IMR-90 (cell line): ENCODE data around the gene WWC2. TPM values are rescaled to one million over a fixed set of nuclear protein-coding genes. Genes with fewer than 3 reads are reported as not detected.

Experiments used
- ATAC-seq: fragments of 200-7000 bp; cut with Tn5 transposase; 2 replicates; pipeline ENCODE4 v1.9.1; 2020; ENCODE audit warnings: low read depth, mild to moderate bottlenecking, moderate library complexity
- BruUV-seq: library from RNA; stranded (reverse); fragments of 400-500 nt; replicated peaks from 2 replicates; lab custom pipeline; 2021; lab: Mats Ljungman, UMichigan
- CTCF ChIA-PET: fragments of 300-600 bp; formaldehyde crosslinking; extraction: SDS; loops from one replicate; lab custom pipeline; 2021; ENCODE audit warnings: antibody characterized with exemption; lab: Yijun Ruan, JAX
- POLR2A ChIA-PET: fragments of 300-600 bp; sonication (Branson Sonifier 250); formaldehyde crosslinking; loops from one replicate; lab custom pipeline; 2022; ENCODE audit warnings: antibody characterized with exemption; ENCODE audit not compliant: unreplicated experiment; lab: Charles Lee
- DNase-seq: peaks from one replicate; pipeline ENCODE4 v3.0.0; 2013
- H2AFZ ChIP-seq: replicated peaks from 2 replicates; pipeline ENCODE3; 2013; ENCODE audit warnings: low read length, mild to moderate bottlenecking; ENCODE audit not compliant: poor library complexity
- H2AK5ac ChIP-seq: 2 replicates; pipeline ENCODE4 v1.6.1; 2013; ENCODE audit warnings: low read depth, low read length, inconsistent platforms
- H2AK9ac ChIP-seq: replicated peaks from 2 replicates; pipeline ENCODE3; 2013; ENCODE audit warnings: mild to moderate bottlenecking, low read depth, low read length, moderate library complexity; ENCODE audit not compliant: poor library complexity
- H2BK120ac ChIP-seq: 2 replicates; pipeline ENCODE4 v1.6.1; 2013; ENCODE audit warnings: low read depth, low read length, inconsistent platforms
- H2BK15ac ChIP-seq: 3 replicates; pipeline ENCODE4 v1.6.1; 2013; ENCODE audit warnings: low read depth, low read length, inconsistent platforms
- H2BK20ac ChIP-seq: 2 replicates; pipeline ENCODE4 v1.6.1; 2013; ENCODE audit warnings: low read depth, mild to moderate bottlenecking, inconsistent platforms, low read length, moderate library complexity
- H2BK5ac ChIP-seq: 2 replicates; pipeline ENCODE4 v1.6.1; 2013; ENCODE audit warnings: mild to moderate bottlenecking, low read depth, low read length, inconsistent platforms; ENCODE audit not compliant: poor library complexity, severe bottlenecking
- H3K14ac ChIP-seq: replicated peaks from 2 replicates; pipeline ENCODE4 v1.6.1; 2013; ENCODE audit warnings: low read depth, low read length, inconsistent platforms
- H3K18ac ChIP-seq: 2 replicates; pipeline ENCODE4 v1.6.1; 2013; ENCODE audit warnings: low read depth, low read length, control low read depth
- H3K23ac ChIP-seq: 2 replicates; pipeline ENCODE4 v1.6.1; 2013; ENCODE audit warnings: low read depth, low read length, inconsistent platforms
- H3K27ac ChIP-seq: 2 replicates; pipeline ENCODE4 v1.5.1; 2013; ENCODE audit warnings: mild to moderate bottlenecking, control low read depth, low read length; ENCODE audit not compliant: insufficient read depth
- H3K27me3 ChIP-seq: 2 replicates; pipeline ENCODE4 v1.6.1; 2013; ENCODE audit warnings: low read length; ENCODE audit not compliant: control insufficient read depth, insufficient read depth
- H3K36me3 ChIP-seq: 2 replicates; pipeline ENCODE4 v1.6.1; 2013; ENCODE audit warnings: low read length, mixed read lengths; ENCODE audit not compliant: control insufficient read depth, insufficient read depth
- H3K4ac ChIP-seq: 2 replicates; pipeline ENCODE4 v1.6.1; 2013; ENCODE audit warnings: low read depth, low read length, inconsistent platforms
- H3K4me1 ChIP-seq: 2 replicates; pipeline ENCODE4 v1.6.1; 2013; ENCODE audit warnings: low read length, mixed read lengths; ENCODE audit not compliant: control insufficient read depth, insufficient read depth
- H3K4me2 ChIP-seq: 2 replicates; pipeline ENCODE4 v1.6.1; 2013; ENCODE audit warnings: low read depth, mild to moderate bottlenecking, control low read depth, low read length, moderate library complexity
- H3K4me3 ChIP-seq: 2 replicates; pipeline ENCODE4 v1.5.1; 2013; ENCODE audit warnings: low read depth, mild to moderate bottlenecking, control low read depth, low read length, moderate library complexity; ENCODE audit not compliant: insufficient read depth
- H3K56ac ChIP-seq: 2 replicates; pipeline ENCODE4 v1.6.1; 2013; ENCODE audit warnings: low read length, inconsistent platforms; ENCODE audit not compliant: insufficient read depth; ENCODE audit errors: extremely low read depth
- H3K79me1 ChIP-seq, 2 experiments: 2 replicates each; pipeline ENCODE4 v1.6.1; 2013; ENCODE audit warnings: low read length in 2 of 2, inconsistent platforms in 1 of 2, low read depth in 1 of 2
- H3K9ac ChIP-seq: 2 replicates; pipeline ENCODE4 v1.6.1; 2013; ENCODE audit warnings: low read depth, low read length, control low read depth
- H3K9me1 ChIP-seq: 2 replicates; pipeline ENCODE4 v1.6.1; 2013; ENCODE audit warnings: low read length, inconsistent platforms; ENCODE audit not compliant: insufficient read depth
- H3K9me3 ChIP-seq: 2 replicates; pipeline ENCODE4 v1.6.1; 2013; ENCODE audit warnings: low read length; ENCODE audit not compliant: control insufficient read depth, insufficient read depth
- H4K20me1 ChIP-seq: 2 replicates; pipeline ENCODE4 v1.6.1; 2013; ENCODE audit warnings: low read length, inconsistent platforms; ENCODE audit not compliant: insufficient read depth
- H4K5ac ChIP-seq: 2 replicates; pipeline ENCODE4 v1.6.1; 2013; ENCODE audit warnings: mild to moderate bottlenecking, low read depth, low read length, control low read depth
- H4K8ac ChIP-seq, 2 experiments: 2 replicates each; pipeline ENCODE4 v1.6.1; 2013; ENCODE audit warnings: low read depth in 2 of 2, low read length in 2 of 2, control low read depth in 1 of 2, inconsistent platforms in 1 of 2
- H4K91ac ChIP-seq: 2 replicates; pipeline ENCODE4 v1.6.1; 2013; ENCODE audit warnings: low read depth, low read length, inconsistent platforms; ENCODE audit not compliant: insufficient read depth
- CEBPB ChIP-seq: IDR thresholded peaks from 2 replicates; pipeline ENCODE4 v1.6.1; 2012; ENCODE audit warnings: low read depth, low read length, improper control_type of control experiment
- CTCF ChIP-seq: conservative IDR thresholded peaks from 2 replicates; pipeline ENCODE4 v1.5.1; 2012; ENCODE audit warnings: mild to moderate bottlenecking, low read depth, low read length, improper control_type of control experiment
- FOS ChIP-seq: fragments of 150-350 bp; IDR thresholded peaks from 2 replicates; pipeline ENCODE4 v1.6.1; 2016; ENCODE audit warnings: low read depth, low read length
- POLR2A ChIP-seq: IDR thresholded peaks from 2 replicates; pipeline ENCODE4 v1.6.1; 2012; ENCODE audit warnings: mild to moderate bottlenecking, low read depth, low read length
- RCOR1 ChIP-seq: IDR thresholded peaks from 2 replicates; pipeline ENCODE4 v1.6.1; 2012; ENCODE audit warnings: mild to moderate bottlenecking, low read length, improper control_type of control experiment; ENCODE audit not compliant: insufficient replicate concordance
- RFX5 ChIP-seq: IDR thresholded peaks from 2 replicates; pipeline ENCODE4 v1.8.0; 2012; ENCODE audit warnings: low read depth, mild to moderate bottlenecking, low read length, moderate library complexity
- USF2 ChIP-seq: fragments of 150-350 bp; IDR thresholded peaks from 2 replicates; pipeline ENCODE4 v1.6.1; 2017; ENCODE audit warnings: mild to moderate bottlenecking, antibody characterized with exemption, low read length, low read depth
- WGBS, 2 experiments: methylation state at CpG; one replicate each; pipeline versions ENCODE4 v1.1.5 to v1.1.7; 2013; ENCODE audit warnings: missing lambda C conversion rate in 2 of 2; ENCODE audit not compliant: insufficient read length in 1 of 2; ENCODE audit errors: extremely low coverage in 2 of 2; 5-methylcytosine and 5-hydroxymethylcytosine counted together
- dilution Hi-C: fragments of 300-500 bp; cut with HindIII; formaldehyde crosslinking; loops from one replicate; pipeline ENCODE4 v1.14.3; 2018; ENCODE audit warnings: low sequenced_read_pairs; ENCODE audit not compliant: unreplicated experiment
- in situ Hi-C: fragments of 300-500 bp; cut with MboI; formaldehyde crosslinking; loops from 3 replicates; pipeline ENCODE4 v1.14.3; 2019; ENCODE audit warnings: low sequenced_read_pairs, inconsistent platforms, mixed read lengths
- intact Hi-C: fragments of 100-400 bp; cut with micrococcal nuclease; formaldehyde crosslinking; loops from 2 replicates; pipeline ENCODE4 v1.10.0; 2022
- polyA plus RNA-seq, 3 experiments: library from polyadenylated mRNA; depleted of rRNA; stranded (reverse); fragments of >200 nt; gene quantifications; 2 replicates each; pipeline ENCODE4 v1.2.3, GENCODE V29; 2012; ENCODE audit warnings: low replicate concordance in 1 of 3
- total RNA-seq: library from RNA; depleted of rRNA; stranded (reverse); fragments of >200 nt; gene quantifications from 2 replicates; pipeline ENCODE4 v1.2.3, GENCODE V29; 2012

The WWC2 gene
- total and polyA plus RNA-seq, 2 of the 4 experiments (the other 2 are of a cell fraction): 26.6 to 27.4 TPM

- BruUV-seq: no TSS peak
- Histone ChIP-seq H3K4me2 (no peak overlapping the region), H3K27ac (no peak overlapping the region), H3K9ac (no peak overlapping the region), H3K9me1 (no peaks in the 10 kb centered on the region), H3K36me3 (no peaks in the 10 kb centered on the region), H2AK9ac (no peak overlapping the region), H2AK5ac (no peak overlapping the region), H3K79me1 (peaks cover 0 to 14% of the 10 kb centered on the region in 2 experiments; a peak in 2 of 4 replicates), H3K14ac (no peak overlapping the region), H4K20me1 (no peaks in the 10 kb centered on the region), H2BK15ac (no peak overlapping the region), H3K4me1 (no peaks in the 10 kb centered on the region), H2BK5ac (no peak overlapping the region), H3K18ac (no peak overlapping the region), H3K56ac (no peak overlapping the region), H3K4ac (no peak overlapping the region), H3K4me3 (no peak overlapping the region), H4K5ac (no peak overlapping the region), H3K27me3 (no peaks in the 10 kb centered on the region), H2BK20ac (no peak overlapping the region), H2BK120ac (no peak overlapping the region), H2AFZ (no peak overlapping the region), H4K8ac (no peak overlapping the region), H4K91ac (no peak overlapping the region), H3K9me3 (no peaks in the 10 kb centered on the region), H3K23ac (no peak overlapping the region)
- no peak for TF ChIP-seq POLR2A
- no peak for TF ChIP-seq CTCF
- no peak for TF ChIP-seq USF2
- TF ChIP-seq CEBPB: no peak
- no peak for TF ChIP-seq RCOR1
- TF ChIP-seq FOS: no peak
- no peak for TF ChIP-seq RFX5
- DNase-seq: no peak
- ChIA-PET CTCF (no interaction called here), POLR2A (no interaction called here)
- intact Hi-C loops: no loop called here
- WGBS, 2 experiments: no CpG with 5 or more reads among the region's 4 CpGs
- in situ Hi-C loops: no loop called here
- ATAC-seq: no peak
- dilution Hi-C loops: no loop called here
Measured at GRCh38 chr4:183220236-183220635, 121.2 kb downstream of the WWC2 start.
